Measurements from ENCODE around the gene PLOD2.

- TF ChIP-seq CEBPB (IDR thresholded peaks at IDR 0.05), result no peak
- TF ChIP-seq MAX (IDR thresholded peaks at IDR 0.05), result no peak
- no peak for TF ChIP-seq YY1 (IDR thresholded peaks at IDR 0.05; ENCODE audit: low read depth)
- TF ChIP-seq USF1 (IDR thresholded peaks at IDR 0.05), result no peak
- no peak for TF ChIP-seq EGR1 (IDR thresholded peaks at IDR 0.05)
- TF ChIP-seq REST (IDR thresholded peaks at IDR 0.05; ENCODE audit: low read depth), result no peak
- no peak for TF ChIP-seq CREB1 (IDR thresholded peaks at IDR 0.05; ENCODE audit: low read depth)
- TF ChIP-seq TAF1 (IDR thresholded peaks at IDR 0.05; ENCODE audit: low read depth), result no peak
- no peak for TF ChIP-seq TCF12 (IDR thresholded peaks at IDR 0.05; ENCODE audit: low read depth)
- no peak for TF ChIP-seq EP300 (IDR thresholded peaks at IDR 0.05; ENCODE audit: borderline replicate concordance)
- no peak for TF ChIP-seq NFIC (IDR thresholded peaks at IDR 0.05)
These were observed 136.7 kb downstream of the PLOD2 start for GRCh38 chr3:146024260-146024659.
